ENCODE data around the gene INTS15. TPM values are rescaled to one million over a fixed set of nuclear protein-coding genes. Genes with fewer than 3 reads are reported as not detected.

INTS15 gene
- total RNA-seq, 1 experiment from 2014 or later = 24.3 TPM

GRCh38 chr7:6649241-6649961 is 59.6 kb downstream of the INTS15 start:
- Histone ChIP-seq H3K4me1 (ENCODE audit: control insufficient read depth in 1 of 2, insufficient read depth in 2 of 2, low read length in 2 of 2) (no peaks in the 10 kb centered on the region), H3K4me3 (replicated peaks in 1 of 2; ENCODE audit: low read depth in 1 of 2, low read length in 2 of 2) (no peak overlapping the region), H3K36me3 (ENCODE audit: control insufficient read depth in 1 of 2, insufficient read depth in 2 of 2, low read length in 2 of 2) (peaks cover 7 to 52% of the 10 kb centered on the region in 2 experiments; a peak in 3 of 4 replicates), H3K27me3 (ENCODE audit: insufficient read depth, low read length) (no peaks in the 10 kb centered on the region), H4K20me1 (ENCODE audit: insufficient read depth) (no peaks in the 10 kb centered on the region), H3K9me3 (ENCODE audit: control insufficient read depth in 1 of 2, insufficient read depth in 1 of 2, low read depth in 1 of 2, low read length in 2 of 2) (no peaks in the 10 kb centered on the region; a peak in 1 of 4 replicates), H3K4me2 (ENCODE audit: low read length) (no peak overlapping the region), H3K9ac (ENCODE audit: low read length) (no peak overlapping the region), H3K79me2 (ENCODE audit: insufficient read depth, low read length) (peaks cover 6% of the 10 kb centered on the region; the same call in 1 of the 2 replicates), H3K9me2 (ENCODE audit: insufficient read depth) (no peaks in the 10 kb centered on the region), H3K27ac (ENCODE audit: low read depth, low read length) (no peak overlapping the region), H2AFZ (ENCODE audit: low read depth, low read length, poor library complexity, severe bottlenecking) (no peak overlapping the region)
- CTCF ChIA-PET = no interaction called here
- TF ChIP-seq, protein P1, sequence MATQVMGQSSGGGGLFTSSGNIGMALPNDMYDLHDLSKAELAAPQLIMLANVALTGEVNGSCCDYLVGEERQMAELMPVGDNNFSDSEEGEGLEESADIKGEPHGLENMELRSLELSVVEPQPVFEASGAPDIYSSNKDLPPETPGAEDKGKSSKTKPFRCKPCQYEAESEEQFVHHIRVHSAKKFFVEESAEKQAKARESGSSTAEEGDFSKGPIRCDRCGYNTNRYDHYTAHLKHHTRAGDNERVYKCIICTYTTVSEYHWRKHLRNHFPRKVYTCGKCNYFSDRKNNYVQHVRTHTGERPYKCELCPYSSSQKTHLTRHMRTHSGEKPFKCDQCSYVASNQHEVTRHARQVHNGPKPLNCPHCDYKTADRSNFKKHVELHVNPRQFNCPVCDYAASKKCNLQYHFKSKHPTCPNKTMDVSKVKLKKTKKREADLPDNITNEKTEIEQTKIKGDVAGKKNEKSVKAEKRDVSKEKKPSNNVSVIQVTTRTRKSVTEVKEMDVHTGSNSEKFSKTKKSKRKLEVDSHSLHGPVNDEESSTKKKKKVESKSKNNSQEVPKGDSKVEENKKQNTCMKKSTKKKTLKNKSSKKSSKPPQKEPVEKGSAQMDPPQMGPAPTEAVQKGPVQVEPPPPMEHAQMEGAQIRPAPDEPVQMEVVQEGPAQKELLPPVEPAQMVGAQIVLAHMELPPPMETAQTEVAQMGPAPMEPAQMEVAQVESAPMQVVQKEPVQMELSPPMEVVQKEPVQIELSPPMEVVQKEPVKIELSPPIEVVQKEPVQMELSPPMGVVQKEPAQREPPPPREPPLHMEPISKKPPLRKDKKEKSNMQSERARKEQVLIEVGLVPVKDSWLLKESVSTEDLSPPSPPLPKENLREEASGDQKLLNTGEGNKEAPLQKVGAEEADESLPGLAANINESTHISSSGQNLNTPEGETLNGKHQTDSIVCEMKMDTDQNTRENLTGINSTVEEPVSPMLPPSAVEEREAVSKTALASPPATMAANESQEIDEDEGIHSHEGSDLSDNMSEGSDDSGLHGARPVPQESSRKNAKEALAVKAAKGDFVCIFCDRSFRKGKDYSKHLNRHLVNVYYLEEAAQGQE (IDR thresholded peaks at IDR 0.05; ENCODE audit: low read depth) = no peak
- TF ChIP-seq EGR1 (IDR thresholded peaks at IDR 0.05; ENCODE audit: low read depth) (no peak), SRF (IDR thresholded peaks at IDR 0.05; ENCODE audit: low read depth) (no peak), RAD21 (IDR thresholded peaks at IDR 0.05; ENCODE audit: low read depth) (no peak), TCF7L2 (IDR thresholded peaks at IDR 0.05; ENCODE audit: borderline replicate concordance, extremely low read depth, insufficient read depth, insufficient read length) (no peak), SP1 (IDR thresholded peaks at IDR 0.05; ENCODE audit: low read depth) (no peak), POLR2A (IDR thresholded peaks at IDR 0.05; ENCODE audit: borderline replicate concordance, extremely low read depth, insufficient read depth, insufficient read length) (no peak)
- DNase-seq (ENCODE audit: low read depth, low spot score) (no peak), ATAC-seq (no peak)
- RAD21 ChIA-PET (ENCODE audit: low non-redundant PET in 1 of 2, low total read pairs in 2 of 2, uncharacterized antibody in 2 of 2, unreplicated experiment in 2 of 2) = no interaction called here
- BruUV-seq (replicated peaks) = no TSS peak
- POLR2A ChIA-PET = no interaction called here
- intact Hi-C loops (cut with micrococcal nuclease) = no loop called here

Measured in HCT116 (cell line).